IMR-90 (cell line): ENCODE data around the gene DIAPH2. TPM values are rescaled to one million over a fixed set of nuclear protein-coding genes. Genes with fewer than 3 reads are reported as not detected.

ENCODE experiments used
- ATAC-seq: fragments of 200-7000 bp; cut with Tn5 transposase; 2 replicates; pipeline ENCODE4 v1.9.1; 2020; ENCODE audit warnings: low read depth, mild to moderate bottlenecking, moderate library complexity
- BruUV-seq: library from RNA; stranded (reverse); fragments of 400-500 nt; replicated peaks from 2 replicates; lab custom pipeline; 2021; lab: Mats Ljungman, UMichigan
- CTCF ChIA-PET: fragments of 300-600 bp; formaldehyde crosslinking; extraction: SDS; loops from one replicate; lab custom pipeline; 2021; ENCODE audit warnings: antibody characterized with exemption; lab: Yijun Ruan, JAX
- POLR2A ChIA-PET: fragments of 300-600 bp; sonication (Branson Sonifier 250); formaldehyde crosslinking; loops from one replicate; lab custom pipeline; 2022; ENCODE audit warnings: antibody characterized with exemption; ENCODE audit not compliant: unreplicated experiment; lab: Charles Lee
- DNase-seq: peaks from one replicate; pipeline ENCODE4 v3.0.0; 2013
- H2AFZ ChIP-seq: replicated peaks from 2 replicates; pipeline ENCODE3; 2013; ENCODE audit warnings: low read length, mild to moderate bottlenecking; ENCODE audit not compliant: poor library complexity
- H2AK5ac ChIP-seq: 2 replicates; pipeline ENCODE4 v1.6.1; 2013; ENCODE audit warnings: low read depth, low read length, inconsistent platforms
- H2AK9ac ChIP-seq: replicated peaks from 2 replicates; pipeline ENCODE3; 2013; ENCODE audit warnings: mild to moderate bottlenecking, low read depth, low read length, moderate library complexity; ENCODE audit not compliant: poor library complexity
- H2BK120ac ChIP-seq: 2 replicates; pipeline ENCODE4 v1.6.1; 2013; ENCODE audit warnings: low read depth, low read length, inconsistent platforms
- H2BK15ac ChIP-seq: 3 replicates; pipeline ENCODE4 v1.6.1; 2013; ENCODE audit warnings: low read depth, low read length, inconsistent platforms
- H2BK20ac ChIP-seq: 2 replicates; pipeline ENCODE4 v1.6.1; 2013; ENCODE audit warnings: low read depth, mild to moderate bottlenecking, inconsistent platforms, low read length, moderate library complexity
- H2BK5ac ChIP-seq: 2 replicates; pipeline ENCODE4 v1.6.1; 2013; ENCODE audit warnings: mild to moderate bottlenecking, low read depth, low read length, inconsistent platforms; ENCODE audit not compliant: poor library complexity, severe bottlenecking
- H3K14ac ChIP-seq: replicated peaks from 2 replicates; pipeline ENCODE4 v1.6.1; 2013; ENCODE audit warnings: low read depth, low read length, inconsistent platforms
- H3K18ac ChIP-seq: 2 replicates; pipeline ENCODE4 v1.6.1; 2013; ENCODE audit warnings: low read depth, low read length, control low read depth
- H3K23ac ChIP-seq: 2 replicates; pipeline ENCODE4 v1.6.1; 2013; ENCODE audit warnings: low read depth, low read length, inconsistent platforms
- H3K27ac ChIP-seq: 2 replicates; pipeline ENCODE4 v1.5.1; 2013; ENCODE audit warnings: mild to moderate bottlenecking, control low read depth, low read length; ENCODE audit not compliant: insufficient read depth
- H3K27me3 ChIP-seq: 2 replicates; pipeline ENCODE4 v1.6.1; 2013; ENCODE audit warnings: low read length; ENCODE audit not compliant: control insufficient read depth, insufficient read depth
- H3K36me3 ChIP-seq: 2 replicates; pipeline ENCODE4 v1.6.1; 2013; ENCODE audit warnings: low read length, mixed read lengths; ENCODE audit not compliant: control insufficient read depth, insufficient read depth
- H3K4ac ChIP-seq: 2 replicates; pipeline ENCODE4 v1.6.1; 2013; ENCODE audit warnings: low read depth, low read length, inconsistent platforms
- H3K4me1 ChIP-seq: 2 replicates; pipeline ENCODE4 v1.6.1; 2013; ENCODE audit warnings: low read length, mixed read lengths; ENCODE audit not compliant: control insufficient read depth, insufficient read depth
- H3K4me2 ChIP-seq: 2 replicates; pipeline ENCODE4 v1.6.1; 2013; ENCODE audit warnings: low read depth, mild to moderate bottlenecking, control low read depth, low read length, moderate library complexity
- H3K4me3 ChIP-seq: 2 replicates; pipeline ENCODE4 v1.5.1; 2013; ENCODE audit warnings: low read depth, mild to moderate bottlenecking, control low read depth, low read length, moderate library complexity; ENCODE audit not compliant: insufficient read depth
- H3K56ac ChIP-seq: 2 replicates; pipeline ENCODE4 v1.6.1; 2013; ENCODE audit warnings: low read length, inconsistent platforms; ENCODE audit not compliant: insufficient read depth; ENCODE audit errors: extremely low read depth
- H3K79me1 ChIP-seq, 2 experiments: 2 replicates each; pipeline ENCODE4 v1.6.1; 2013; ENCODE audit warnings: low read length in 2 of 2, inconsistent platforms in 1 of 2, low read depth in 1 of 2
- H3K9ac ChIP-seq: 2 replicates; pipeline ENCODE4 v1.6.1; 2013; ENCODE audit warnings: low read depth, low read length, control low read depth
- H3K9me1 ChIP-seq: 2 replicates; pipeline ENCODE4 v1.6.1; 2013; ENCODE audit warnings: low read length, inconsistent platforms; ENCODE audit not compliant: insufficient read depth
- H3K9me3 ChIP-seq: 2 replicates; pipeline ENCODE4 v1.6.1; 2013; ENCODE audit warnings: low read length; ENCODE audit not compliant: control insufficient read depth, insufficient read depth
- H4K20me1 ChIP-seq: 2 replicates; pipeline ENCODE4 v1.6.1; 2013; ENCODE audit warnings: low read length, inconsistent platforms; ENCODE audit not compliant: insufficient read depth
- H4K5ac ChIP-seq: 2 replicates; pipeline ENCODE4 v1.6.1; 2013; ENCODE audit warnings: mild to moderate bottlenecking, low read depth, low read length, control low read depth
- H4K8ac ChIP-seq, 2 experiments: 2 replicates each; pipeline ENCODE4 v1.6.1; 2013; ENCODE audit warnings: low read depth in 2 of 2, low read length in 2 of 2, control low read depth in 1 of 2, inconsistent platforms in 1 of 2
- H4K91ac ChIP-seq: 2 replicates; pipeline ENCODE4 v1.6.1; 2013; ENCODE audit warnings: low read depth, low read length, inconsistent platforms; ENCODE audit not compliant: insufficient read depth
- BHLHE40 ChIP-seq: fragments of 150-350 bp; IDR thresholded peaks from 2 replicates; pipeline ENCODE4 v1.6.1; 2016; ENCODE audit warnings: mild to moderate bottlenecking, low read depth, low read length
- CEBPB ChIP-seq: IDR thresholded peaks from 2 replicates; pipeline ENCODE4 v1.6.1; 2012; ENCODE audit warnings: low read depth, low read length, improper control_type of control experiment
- CHD1 ChIP-seq: IDR thresholded peaks from 2 replicates; pipeline ENCODE4 v1.6.1; 2012; ENCODE audit warnings: low read depth, low read length, improper control_type of control experiment
- CTCF ChIP-seq: conservative IDR thresholded peaks from 2 replicates; pipeline ENCODE4 v1.5.1; 2012; ENCODE audit warnings: mild to moderate bottlenecking, low read depth, low read length, improper control_type of control experiment
- ELK1 ChIP-seq: fragments of 150-350 bp; IDR thresholded peaks from 2 replicates; pipeline ENCODE4 v1.6.1; 2016; ENCODE audit warnings: low read depth, mild to moderate bottlenecking, low read length, moderate library complexity, borderline replicate concordance
- FOS ChIP-seq: fragments of 150-350 bp; IDR thresholded peaks from 2 replicates; pipeline ENCODE4 v1.6.1; 2016; ENCODE audit warnings: low read depth, low read length
- MAFK ChIP-seq: IDR thresholded peaks from 2 replicates; pipeline ENCODE4 v1.6.1; 2012; ENCODE audit warnings: low read depth, low read length, improper control_type of control experiment
- MAZ ChIP-seq: IDR thresholded peaks from 2 replicates; pipeline ENCODE4 v1.6.1; 2012; ENCODE audit warnings: low read depth, mild to moderate bottlenecking, low read length, improper control_type of control experiment, moderate library complexity, borderline replicate concordance
- MXI1 ChIP-seq: IDR thresholded peaks from 2 replicates; pipeline ENCODE4 v1.6.1; 2012; ENCODE audit warnings: low read depth, mild to moderate bottlenecking, low read length, moderate library complexity, borderline replicate concordance
- NFE2L2 ChIP-seq: fragments of 150-350 bp; IDR thresholded peaks from 2 replicates; pipeline ENCODE4 v1.6.1; 2016; ENCODE audit warnings: low read depth, mild to moderate bottlenecking, low read length
- POLR2A ChIP-seq: IDR thresholded peaks from 2 replicates; pipeline ENCODE4 v1.6.1; 2012; ENCODE audit warnings: mild to moderate bottlenecking, low read depth, low read length
- RAD21 ChIP-seq: IDR thresholded peaks from 2 replicates; pipeline ENCODE4 v1.6.1; 2012; ENCODE audit warnings: low read length, improper control_type of control experiment
- RCOR1 ChIP-seq: IDR thresholded peaks from 2 replicates; pipeline ENCODE4 v1.6.1; 2012; ENCODE audit warnings: mild to moderate bottlenecking, low read length, improper control_type of control experiment; ENCODE audit not compliant: insufficient replicate concordance
- RFX5 ChIP-seq: IDR thresholded peaks from 2 replicates; pipeline ENCODE4 v1.8.0; 2012; ENCODE audit warnings: low read depth, mild to moderate bottlenecking, low read length, moderate library complexity
- SMC3 ChIP-seq: fragments of 150-350 bp; IDR thresholded peaks from 2 replicates; pipeline ENCODE4 v1.6.1; 2016; ENCODE audit warnings: low read depth, mild to moderate bottlenecking, antibody characterized with exemption, low read length, moderate library complexity
- USF2 ChIP-seq: fragments of 150-350 bp; IDR thresholded peaks from 2 replicates; pipeline ENCODE4 v1.6.1; 2017; ENCODE audit warnings: mild to moderate bottlenecking, antibody characterized with exemption, low read length, low read depth
- WGBS, 2 experiments: methylation state at CpG; one replicate each; pipeline versions ENCODE4 v1.1.5 to v1.1.7; 2013; ENCODE audit warnings: missing lambda C conversion rate in 2 of 2; ENCODE audit not compliant: insufficient read length in 1 of 2; ENCODE audit errors: extremely low coverage in 2 of 2; 5-methylcytosine and 5-hydroxymethylcytosine counted together
- dilution Hi-C: fragments of 300-500 bp; cut with HindIII; formaldehyde crosslinking; loops from one replicate; pipeline ENCODE4 v1.14.3; 2018; ENCODE audit warnings: low sequenced_read_pairs; ENCODE audit not compliant: unreplicated experiment
- in situ Hi-C: fragments of 300-500 bp; cut with MboI; formaldehyde crosslinking; loops from 3 replicates; pipeline ENCODE4 v1.14.3; 2019; ENCODE audit warnings: low sequenced_read_pairs, inconsistent platforms, mixed read lengths
- intact Hi-C: fragments of 100-400 bp; cut with micrococcal nuclease; formaldehyde crosslinking; loops from 2 replicates; pipeline ENCODE4 v1.10.0; 2022
- polyA plus RNA-seq, 3 experiments: library from polyadenylated mRNA; depleted of rRNA; stranded (reverse); fragments of >200 nt; gene quantifications; 2 replicates each; pipeline ENCODE4 v1.2.3, GENCODE V29; 2012; ENCODE audit warnings: low replicate concordance in 1 of 3
- total RNA-seq: library from RNA; depleted of rRNA; stranded (reverse); fragments of >200 nt; gene quantifications from 2 replicates; pipeline ENCODE4 v1.2.3, GENCODE V29; 2012

Gene DIAPH2
- total and polyA plus RNA-seq, 2 of the 4 experiments (the other 2 are of a cell fraction) = 3.6 to 19.9 TPM

DNA sequence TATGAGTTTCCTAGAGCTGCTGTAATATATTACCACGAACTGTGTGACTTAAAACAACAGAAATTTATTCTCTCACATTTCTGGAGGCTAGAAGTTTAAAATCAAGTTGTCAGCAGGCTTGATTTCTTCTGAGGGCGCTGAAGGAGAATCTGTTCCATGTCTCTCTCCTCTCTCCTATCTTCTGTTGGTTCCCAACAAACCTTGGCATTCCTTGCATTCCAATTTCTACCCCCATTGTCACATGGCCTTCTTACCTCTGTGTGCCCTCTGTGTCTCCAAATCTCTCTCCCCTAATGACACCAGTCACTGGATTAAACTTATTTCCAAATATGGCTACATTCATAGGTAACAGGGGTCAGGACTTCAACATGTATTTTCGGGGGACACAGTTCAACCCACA, 871.7 kb downstream of the DIAPH2 start:
- Histone ChIP-seq H3K9me3 (no peaks in the 10 kb centered on the region), H3K4me3 (no peak overlapping the region), H3K4me2 (no peak overlapping the region), H3K56ac (no peak overlapping the region), H3K18ac (no peak overlapping the region), H3K36me3 (no peaks in the 10 kb centered on the region), H2BK20ac (no peak overlapping the region), H4K91ac (no peak overlapping the region), H3K9me1 (no peaks in the 10 kb centered on the region), H3K27me3 (no peaks in the 10 kb centered on the region), H3K23ac (no peak overlapping the region), H2AFZ (no peak overlapping the region), H2AK5ac (no peak overlapping the region), H2BK15ac (no peak overlapping the region), H2AK9ac (no peak overlapping the region), H3K79me1 (no peaks in the 10 kb centered on the region), H3K14ac (no peak overlapping the region), H2BK5ac (no peak overlapping the region), H4K20me1 (no peaks in the 10 kb centered on the region), H4K8ac (no peak overlapping the region), H3K4ac (no peak overlapping the region), H3K9ac (no peak overlapping the region), H3K4me1 (no peaks in the 10 kb centered on the region), H2BK120ac (no peak overlapping the region), H3K27ac (no peak overlapping the region), H4K5ac (no peak overlapping the region)
- intact Hi-C loops = no loop called here
- CTCF ChIA-PET = no interaction called here
- POLR2A ChIA-PET = no interaction called here
- BruUV-seq = no TSS peak
- TF ChIP-seq RCOR1 (no peak), ELK1 (no peak), MAFK (no peak), RFX5 (no peak), CTCF (no peak), SMC3 (no peak), FOS (no peak), BHLHE40 (no peak), MXI1 (no peak), MAZ (no peak), RAD21 (no peak), CHD1 (no peak), NFE2L2 (no peak), POLR2A (no peak), CEBPB (no peak), USF2 (no peak)
- DNase-seq = no peak
- no CpG with 5 or more reads among the region's 3 CpGs for WGBS, 2 experiments
- no peak for ATAC-seq
- in situ Hi-C loops = no loop called here
- dilution Hi-C loops = no loop called here
